H1 (cell line): ENCODE results near the gene TSPAN9.

ENCODE experiments used
- EP300 ChIP-seq, 2 experiments: IDR thresholded peaks; 1 replicate in 1 of 2; 2 replicates in 1 of 2; pipeline ENCODE4 v1.6.1; 2011 to 2012; ENCODE audit warnings: low read depth in 2 of 2, low read length in 2 of 2, mild to moderate bottlenecking in 2 of 2, borderline replicate concordance in 1 of 2, inconsistent platforms in 1 of 2, moderate library complexity in 1 of 2
- POLR2A ChIP-seq, 2 experiments: IDR thresholded peaks; 1 replicate in 1 of 2; 2 replicates in 1 of 2; pipeline ENCODE4 v1.6.1; 2011; ENCODE audit warnings: low read depth in 2 of 2, low read length in 2 of 2, mild to moderate bottlenecking in 2 of 2; ENCODE audit errors: control extremely low read depth in 1 of 2
- POLR2AphosphoS5 ChIP-seq: IDR thresholded peaks from 2 replicates; pipeline ENCODE4 v1.6.1; 2011; ENCODE audit warnings: low read depth, low read length
- RFX5 ChIP-seq: IDR thresholded peaks from 2 replicates; pipeline ENCODE4 v1.6.1; 2011; ENCODE audit warnings: low read depth, low read length, improper control_type of control experiment, borderline replicate concordance
- TEAD4 ChIP-seq: IDR thresholded peaks from 2 replicates; pipeline ENCODE4 v1.6.1; 2012; ENCODE audit warnings: low read depth, low read length, inconsistent platforms, mixed read lengths
- TF ChIP-seq, protein P1 (sequence below), 3 experiments: IDR thresholded peaks; 1 replicate in 2 of 3; 2 replicates in 1 of 3; pipeline versions ENCODE4 v1.5.1 to v1.6.1; 2011; ENCODE audit warnings: low read length in 3 of 3, mild to moderate bottlenecking in 3 of 3, inconsistent platforms in 2 of 3, low read depth in 1 of 3, moderate library complexity in 1 of 3; ENCODE audit not compliant: insufficient read depth in 1 of 3; ENCODE audit errors: control extremely low read depth in 1 of 3

DNA sequence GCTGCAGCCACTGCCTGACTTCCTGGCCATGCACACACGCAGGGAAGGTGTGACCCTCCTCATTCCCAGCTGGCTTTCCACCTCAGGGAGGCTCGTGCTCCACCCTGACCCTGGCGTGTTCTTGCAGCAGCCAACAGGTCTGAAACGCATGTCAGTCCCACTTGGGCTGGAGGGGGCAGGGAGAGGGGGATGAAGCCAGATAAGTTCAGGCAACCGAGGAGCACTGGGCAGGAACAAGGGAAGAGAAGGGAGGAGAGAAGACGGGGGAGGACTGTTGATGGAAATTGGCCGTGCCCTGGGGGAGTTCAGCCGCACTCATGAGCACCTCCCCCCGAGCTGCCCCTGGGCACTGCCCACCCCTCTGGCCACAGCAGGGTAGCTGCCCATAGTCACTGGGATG, 231.4 kb downstream of the TSPAN9 start:
- no peak for TF ChIP-seq POLR2AphosphoS5
- TF ChIP-seq EP300 (IDR thresholded peaks at IDR 0.05; ENCODE audit: borderline replicate concordance in 1 of 2, low read depth in 2 of 2, low read length in 2 of 2) = no peak
- TF ChIP-seq POLR2A (IDR thresholded peaks at IDR 0.05; ENCODE audit: control extremely low read depth in 1 of 2, low read depth in 2 of 2, low read length in 2 of 2) = no peak
- no peak for TF ChIP-seq TEAD4
- no peak for TF ChIP-seq RFX5
- TF ChIP-seq, protein P1, sequence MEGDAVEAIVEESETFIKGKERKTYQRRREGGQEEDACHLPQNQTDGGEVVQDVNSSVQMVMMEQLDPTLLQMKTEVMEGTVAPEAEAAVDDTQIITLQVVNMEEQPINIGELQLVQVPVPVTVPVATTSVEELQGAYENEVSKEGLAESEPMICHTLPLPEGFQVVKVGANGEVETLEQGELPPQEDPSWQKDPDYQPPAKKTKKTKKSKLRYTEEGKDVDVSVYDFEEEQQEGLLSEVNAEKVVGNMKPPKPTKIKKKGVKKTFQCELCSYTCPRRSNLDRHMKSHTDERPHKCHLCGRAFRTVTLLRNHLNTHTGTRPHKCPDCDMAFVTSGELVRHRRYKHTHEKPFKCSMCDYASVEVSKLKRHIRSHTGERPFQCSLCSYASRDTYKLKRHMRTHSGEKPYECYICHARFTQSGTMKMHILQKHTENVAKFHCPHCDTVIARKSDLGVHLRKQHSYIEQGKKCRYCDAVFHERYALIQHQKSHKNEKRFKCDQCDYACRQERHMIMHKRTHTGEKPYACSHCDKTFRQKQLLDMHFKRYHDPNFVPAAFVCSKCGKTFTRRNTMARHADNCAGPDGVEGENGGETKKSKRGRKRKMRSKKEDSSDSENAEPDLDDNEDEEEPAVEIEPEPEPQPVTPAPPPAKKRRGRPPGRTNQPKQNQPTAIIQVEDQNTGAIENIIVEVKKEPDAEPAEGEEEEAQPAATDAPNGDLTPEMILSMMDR (IDR thresholded peaks at IDR 0.05; ENCODE audit: control extremely low read depth in 1 of 3, insufficient read depth in 1 of 3, low read depth in 1 of 3, low read length in 3 of 3) = no peak
